ENCODE measurements around the gene SYPL2. TPM values are rescaled to one million over a fixed set of nuclear protein-coding genes. Genes with fewer than 3 reads are reported as not detected.

SYPL2 gene
- total RNA-seq, 1 experiment from 2014 or later = not detected

GRCh38 chr1:109501644-109502363 lies 35.5 kb downstream of the SYPL2 start:
- Histone ChIP-seq H3K9me3 (ENCODE audit: low read length) (no peaks in the 10 kb centered on the region), H3K4me1 (ENCODE audit: insufficient read depth, low read length) (peaks cover 12% of the 10 kb centered on the region; the same call in 1 of the 2 replicates), H3K27ac (ENCODE audit: low read length) (no peak overlapping the region), H3K36me3 (ENCODE audit: low read depth, low read length) (no peaks in the 10 kb centered on the region; the same call in 1 of the 2 replicates), H3F3A (ENCODE audit: low read length, unreplicated experiment) (no peaks in the 10 kb centered on the region), H3K9ac (ENCODE audit: low read length) (no peak overlapping the region), H3K79me2 (ENCODE audit: low read length) (0 out of 2 replicates have a peak, but pooled peaks cover 3% of the 10 kb centered on the region), H2AFZ (ENCODE audit: low read length) (no peak overlapping the region), H3K9me2 (replicated peaks; ENCODE audit: low read length) (no peaks in the 10 kb centered on the region), H4K20me1 (ENCODE audit: low read length) (no peaks in the 10 kb centered on the region), H3K4me3 (ENCODE audit: low read length) (no peak overlapping the region), H3K4me2 (ENCODE audit: low read length) (no peak overlapping the region), H3K27me3 (ENCODE audit: low read length) (no peaks in the 10 kb centered on the region)
- BruUV-seq (replicated peaks) = no TSS peak
- CTCF ChIA-PET = no interaction called here
- no peak for DNase-seq
- POLR2A ChIA-PET (ENCODE audit: unreplicated experiment) = no interaction called here
- TF ChIP-seq CTCF (conservative IDR thresholded peaks at IDR 0.05; ENCODE audit: low read depth, low read length) (no peak), EZH2phosphoT487 (IDR thresholded peaks at IDR 0.05; ENCODE audit: borderline replicate concordance, low read length) (no peak), EZH2 (IDR thresholded peaks at IDR 0.05; ENCODE audit: low read length, unreplicated experiment) (no peak)
- no peak for ATAC-seq
- intact Hi-C loops (cut with micrococcal nuclease) = no loop called here

GRCh38 chr1:109502364-109502851 lies 36.1 kb downstream of the SYPL2 start:
- no peak overlapping the region for H2AFZ ChIP-seq (ENCODE audit: low read length)
- H4K20me1 ChIP-seq (ENCODE audit: low read length) = no peaks in the 10 kb centered on the region
- TF ChIP-seq EZH2phosphoT487 (IDR thresholded peaks at IDR 0.05; ENCODE audit: borderline replicate concordance, low read length) (no peak), CTCF (conservative IDR thresholded peaks at IDR 0.05; ENCODE audit: low read depth, low read length) (no peak), EZH2 (IDR thresholded peaks at IDR 0.05; ENCODE audit: low read length, unreplicated experiment) (no peak)
- H3K27me3 ChIP-seq (ENCODE audit: low read length) = no peaks in the 10 kb centered on the region
- H3K4me1 ChIP-seq (ENCODE audit: insufficient read depth, low read length) = peaks cover 12% of the 10 kb centered on the region; the same call in 1 of the 2 replicates
- no peaks in the 10 kb centered on the region for H3F3A ChIP-seq (ENCODE audit: low read length, unreplicated experiment)
- intact Hi-C loops (cut with micrococcal nuclease) = no loop called here
- H3K27ac ChIP-seq (ENCODE audit: low read length) = no peak overlapping the region
- 0 out of 2 replicates have a peak, but pooled peaks cover 3% of the 10 kb centered on the region for H3K79me2 ChIP-seq (ENCODE audit: low read length)
- no peaks in the 10 kb centered on the region for H3K9me3 ChIP-seq (ENCODE audit: low read length)
- no peak overlapping the region for H3K4me3 ChIP-seq (ENCODE audit: low read length)
- H3K9ac ChIP-seq (ENCODE audit: low read length) = no peak overlapping the region
- ChIA-PET POLR2A (ENCODE audit: unreplicated experiment) (no interaction called here), CTCF (no interaction called here)
- DNase-seq (no peak), ATAC-seq (no peak)
- H3K36me3 ChIP-seq (ENCODE audit: low read depth, low read length) = no peaks in the 10 kb centered on the region; the same call in 1 of the 2 replicates
- H3K9me2 ChIP-seq (replicated peaks; ENCODE audit: low read length) = no peaks in the 10 kb centered on the region
- BruUV-seq (replicated peaks) = no TSS peak
- H3K4me2 ChIP-seq (ENCODE audit: low read length) = no peak overlapping the region

GRCh38 chr1:109503935-109504334 lies 37.6 kb downstream of the SYPL2 start:
- no peaks in the 10 kb centered on the region for H4K20me1 ChIP-seq (ENCODE audit: low read length)
- ATAC-seq = no peak
- H3K9ac ChIP-seq (ENCODE audit: low read length) = no peak overlapping the region
- DNase-seq = no peak
- H2AFZ ChIP-seq (ENCODE audit: low read length) = no peak overlapping the region
- no peaks in the 10 kb centered on the region for H3K79me2 ChIP-seq (ENCODE audit: low read length)
- H3K9me2 ChIP-seq (replicated peaks; ENCODE audit: low read length) = no peaks in the 10 kb centered on the region
- H3K27me3 ChIP-seq (ENCODE audit: low read length) = no peaks in the 10 kb centered on the region
- H3K27ac ChIP-seq (ENCODE audit: low read length) = no peak overlapping the region
- POLR2A ChIA-PET (ENCODE audit: unreplicated experiment) = no interaction called here
- no peaks in the 10 kb centered on the region for H3K9me3 ChIP-seq (ENCODE audit: low read length)
- CTCF ChIA-PET = interaction anchor here (0.6 to 1.1 kb wide), 2 partner anchors 16 to 28 kb away, joined by 3 read pairs; no protein-coding TSS in a partner anchor
- peaks cover 10% of the 10 kb centered on the region; the same call in 1 of the 2 replicates for H3K4me1 ChIP-seq (ENCODE audit: insufficient read depth, low read length)
- H3F3A ChIP-seq (ENCODE audit: low read length, unreplicated experiment) = no peaks in the 10 kb centered on the region
- TF ChIP-seq CTCF (conservative IDR thresholded peaks at IDR 0.05; ENCODE audit: low read depth, low read length) = no peak
- TF ChIP-seq EZH2 (IDR thresholded peaks at IDR 0.05; ENCODE audit: low read length, unreplicated experiment) = no peak
- no peak for TF ChIP-seq EZH2phosphoT487 (IDR thresholded peaks at IDR 0.05; ENCODE audit: borderline replicate concordance, low read length)
- no peak overlapping the region for H3K4me2 ChIP-seq (ENCODE audit: low read length)
- BruUV-seq (replicated peaks) = no TSS peak
- no peak overlapping the region for H3K4me3 ChIP-seq (ENCODE audit: low read length)
- intact Hi-C loops (cut with micrococcal nuclease) = no loop called here
- H3K36me3 ChIP-seq (ENCODE audit: low read depth, low read length) = no peaks in the 10 kb centered on the region; the same call in 1 of the 2 replicates

All from PC-3 (cell line).